GM18867 (cell line): ENCODE data around the gene CEBPG.

ENCODE experiments used
- ATAC-seq: cut with Tn5 transposase; IDR thresholded peaks from one replicate; pipeline ENCODE4 v1.9.1; 2021; ENCODE audit warnings: mild to moderate bottlenecking, moderate library complexity; ENCODE audit not compliant: unreplicated experiment

CEBPG gene

DNA sequence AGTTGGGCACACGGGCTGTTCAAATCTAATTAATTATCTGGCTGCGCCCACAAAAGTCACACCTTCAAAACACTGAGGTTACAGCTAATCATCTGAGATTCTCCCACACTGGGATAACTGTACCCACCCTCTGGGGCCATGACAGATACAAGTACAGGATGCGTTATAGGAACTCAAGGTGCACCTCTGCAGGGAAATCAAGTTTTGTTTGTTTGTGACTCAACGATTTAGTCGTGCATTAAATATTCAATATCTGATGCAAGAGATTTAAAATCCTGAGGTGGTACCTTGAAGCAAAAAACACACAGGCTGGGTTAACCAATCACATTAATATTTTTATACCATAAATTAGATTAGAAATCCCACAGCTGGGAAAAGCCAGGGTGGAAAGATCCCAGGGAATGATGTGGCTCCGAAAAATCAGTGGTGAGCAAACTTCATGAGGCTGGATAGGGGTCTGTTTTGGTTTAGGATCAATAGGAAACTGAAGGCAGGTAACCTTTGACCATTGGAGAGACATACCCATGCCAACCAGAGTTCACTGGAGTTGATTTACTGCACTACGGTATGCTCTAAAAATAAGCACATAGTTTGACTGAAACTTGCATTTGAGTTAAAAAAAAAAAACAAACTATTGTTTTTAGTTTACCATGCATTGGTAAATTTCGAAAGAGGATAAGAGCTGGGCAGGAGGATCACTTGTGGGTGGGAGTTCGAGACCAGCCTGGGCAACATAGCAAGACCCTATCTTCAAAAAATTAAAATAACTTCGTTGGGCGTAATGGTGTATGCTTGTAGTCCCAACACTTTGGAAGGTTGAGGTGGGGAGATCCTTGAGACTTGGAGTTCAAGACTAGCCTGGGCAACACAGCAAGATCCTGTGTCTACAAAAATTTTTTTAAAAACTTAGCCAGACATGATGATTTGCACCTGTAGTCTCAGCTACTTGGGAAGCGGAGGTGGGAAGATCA lies 23.9 kb upstream of the CEBPG start:
- no peak for ATAC-seq

DNA sequence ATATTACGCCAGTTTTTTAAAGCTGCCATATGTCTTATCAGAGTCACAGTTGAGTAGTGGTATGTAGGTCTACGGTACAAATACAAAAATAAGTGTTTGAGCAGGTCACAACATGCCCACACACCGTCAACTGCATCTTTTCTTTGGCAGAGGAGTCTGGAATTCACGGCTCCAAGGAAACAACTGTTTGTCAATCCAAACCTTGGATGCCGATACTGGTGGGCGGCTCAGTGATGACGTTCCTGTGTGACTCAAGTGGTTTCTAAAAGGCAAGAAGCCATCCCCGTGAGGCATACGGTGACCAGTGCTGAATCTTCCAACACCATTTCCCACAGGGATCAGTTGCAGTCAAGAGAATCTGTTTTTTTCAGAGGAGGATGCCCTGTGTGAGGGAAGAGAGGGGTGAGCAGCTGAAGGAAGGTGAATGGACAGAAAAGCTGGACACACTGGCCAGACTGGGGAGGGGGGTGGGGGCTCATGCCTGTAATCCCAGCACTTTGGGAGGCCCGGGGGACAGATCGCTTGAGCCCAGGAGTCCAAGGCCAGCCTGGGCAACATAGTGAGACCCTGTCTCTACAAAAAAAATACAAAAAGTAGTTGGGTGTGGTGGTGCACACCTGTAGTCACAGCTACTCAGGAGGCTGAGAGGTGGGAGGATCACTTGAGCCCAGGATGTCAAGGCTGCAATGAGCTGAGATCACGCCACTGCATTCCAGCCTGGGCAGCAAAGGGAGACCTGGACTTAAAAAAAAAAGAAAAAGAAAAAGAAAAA lies 22.8 kb upstream of the CEBPG start:
- no peak for ATAC-seq

DNA sequence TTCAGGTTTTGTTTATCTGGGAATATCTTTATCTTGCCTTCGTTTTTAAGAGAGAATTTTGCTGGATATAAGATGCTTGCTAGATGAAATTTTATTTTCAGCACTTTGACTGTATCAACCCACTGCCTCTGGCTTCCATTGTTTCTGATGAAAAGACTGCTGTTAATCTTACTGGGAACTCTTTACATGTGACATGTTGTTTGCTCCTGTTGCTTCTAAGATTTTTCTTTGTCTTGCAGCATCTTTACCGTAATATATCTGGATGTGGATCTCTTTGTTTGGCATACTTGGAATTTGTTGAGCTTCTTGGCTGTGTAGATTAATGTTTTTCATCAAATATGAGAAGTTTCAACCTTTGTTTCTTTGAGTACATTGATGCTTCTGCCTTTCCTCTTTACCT lies 18.0 kb upstream of the CEBPG start:
- no peak for ATAC-seq

DNA sequence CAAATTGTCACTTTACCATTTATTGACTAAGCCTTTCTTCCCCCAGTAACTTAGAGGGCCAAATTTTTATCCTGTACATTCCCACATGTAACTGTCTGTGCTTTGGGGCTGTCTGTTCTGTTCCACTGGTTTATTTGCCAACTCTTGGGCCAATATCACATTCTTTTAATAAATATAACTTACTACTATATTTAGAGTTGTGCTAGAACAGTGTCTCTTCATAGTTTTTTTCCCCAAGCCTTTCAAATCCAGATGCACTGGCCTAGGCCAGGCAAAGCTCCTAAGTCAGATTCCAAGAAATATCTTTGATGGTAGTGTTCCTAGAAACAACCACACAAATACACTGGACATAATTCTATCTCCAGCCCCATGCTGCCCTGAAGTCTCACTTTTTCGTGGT lies 16.0 kb upstream of the CEBPG start:
- ATAC-seq = no peak

DNA sequence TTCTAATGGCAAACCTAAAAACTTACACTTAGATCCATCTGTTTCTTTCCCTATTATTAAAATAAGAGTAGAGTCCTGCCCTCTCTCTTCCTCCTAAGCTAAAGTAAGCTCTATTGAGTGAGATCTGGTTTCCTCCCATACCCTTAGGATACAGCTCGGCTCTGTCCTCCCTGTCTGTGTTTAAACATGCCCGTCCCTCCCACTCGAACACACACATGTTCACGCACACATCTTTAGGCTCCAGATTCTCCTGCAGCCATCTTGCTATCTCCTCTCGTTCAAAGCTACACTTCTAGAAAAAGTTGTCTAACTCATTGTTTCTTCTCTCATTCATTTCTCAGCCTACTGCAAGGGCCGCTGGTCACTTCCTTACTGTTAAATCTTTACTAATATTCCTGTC lies 15.1 kb upstream of the CEBPG start:
- ATAC-seq = no peak

DNA sequence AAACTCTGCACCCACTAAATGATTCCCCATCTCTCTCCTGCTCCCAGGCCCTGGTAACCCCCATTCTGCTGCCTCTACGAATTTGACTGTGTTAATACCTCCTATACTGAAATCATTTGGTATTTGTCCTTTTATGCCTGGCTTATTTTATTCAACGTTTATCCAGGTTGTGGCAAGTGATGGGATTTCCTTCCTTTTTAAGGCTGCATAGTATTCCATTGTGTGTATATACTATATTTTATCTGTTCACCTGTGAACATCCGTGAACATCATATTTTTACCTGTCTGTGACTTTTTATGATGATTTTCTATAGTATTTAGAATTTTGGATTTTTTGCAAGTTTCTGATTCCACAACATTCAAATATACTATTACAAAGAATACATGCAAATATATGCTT lies 13.9 kb upstream of the CEBPG start:
- no peak for ATAC-seq

DNA sequence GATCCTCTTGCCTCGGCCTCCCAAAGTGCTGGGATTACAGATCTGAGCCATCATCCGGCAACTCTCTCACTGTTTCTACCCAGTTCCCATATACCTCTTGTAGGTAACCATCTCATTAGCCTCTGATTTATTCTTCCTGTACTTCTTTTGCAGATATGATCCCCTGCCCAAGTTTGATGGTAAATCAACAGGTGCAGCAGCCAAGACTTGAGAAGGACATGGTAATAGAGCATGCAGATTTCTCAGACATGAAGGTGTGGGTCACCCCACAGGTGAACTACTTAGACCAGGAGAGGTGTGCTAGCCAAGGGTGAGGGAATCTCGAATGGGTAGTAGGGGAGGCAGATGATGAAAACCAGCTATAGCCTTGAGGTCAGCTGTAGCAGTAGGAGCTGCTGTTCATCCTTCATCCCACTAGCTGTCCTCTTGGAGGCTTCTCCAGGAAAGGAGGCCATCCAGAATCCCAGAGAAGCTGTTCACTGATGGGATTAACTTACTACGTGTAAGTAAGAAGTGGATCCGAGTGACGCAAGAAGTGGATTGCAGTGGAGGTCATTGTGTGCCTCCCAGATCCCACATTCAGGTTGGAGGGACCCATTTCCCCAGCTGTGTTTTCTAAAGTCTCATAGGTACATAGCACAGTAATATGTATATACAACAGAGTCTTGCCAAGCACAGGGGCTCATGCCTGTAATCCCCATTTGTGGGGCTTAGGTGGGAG lies 10.8 kb upstream of the CEBPG start:
- no peak for ATAC-seq

DNA sequence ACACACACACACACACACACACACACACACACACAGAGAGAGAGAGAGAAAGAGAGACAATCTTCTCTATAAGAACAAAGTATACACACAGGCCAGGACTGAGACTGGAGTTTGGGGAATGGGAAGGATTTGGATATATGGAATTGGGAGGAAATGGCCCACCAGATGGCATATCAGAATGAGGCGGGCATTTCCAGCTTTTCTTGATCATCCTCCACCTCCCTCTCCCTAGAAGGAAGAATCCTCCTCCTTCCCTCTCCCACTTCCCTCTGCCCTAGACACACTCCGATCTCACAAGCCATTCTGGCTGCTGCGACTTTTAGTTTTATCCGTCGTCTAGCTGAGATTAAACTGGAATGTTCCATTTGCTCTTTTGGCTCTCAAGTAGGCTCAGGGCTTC lies 10.0 kb upstream of the CEBPG start:
- ATAC-seq = no peak

DNA sequence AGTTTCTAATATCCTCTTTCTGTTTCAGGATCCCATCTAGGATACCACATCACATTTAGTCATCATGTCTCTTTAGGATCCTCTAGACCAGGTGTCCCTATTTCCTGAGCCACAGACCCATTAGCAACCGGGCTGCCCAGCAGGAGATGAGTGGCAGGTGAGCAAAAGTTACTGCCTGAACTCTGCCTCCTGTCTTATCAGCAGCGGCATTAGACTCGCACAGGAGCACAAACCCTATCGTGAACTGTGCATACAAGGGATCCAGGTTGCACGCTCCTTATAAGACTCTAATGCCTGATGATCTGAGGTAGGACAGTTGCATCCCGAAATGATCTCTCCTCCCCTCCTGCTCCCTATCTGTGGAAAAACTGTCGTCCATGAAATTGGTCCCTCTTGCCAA lies 7.8 kb upstream of the CEBPG start:
- no peak for ATAC-seq

DNA sequence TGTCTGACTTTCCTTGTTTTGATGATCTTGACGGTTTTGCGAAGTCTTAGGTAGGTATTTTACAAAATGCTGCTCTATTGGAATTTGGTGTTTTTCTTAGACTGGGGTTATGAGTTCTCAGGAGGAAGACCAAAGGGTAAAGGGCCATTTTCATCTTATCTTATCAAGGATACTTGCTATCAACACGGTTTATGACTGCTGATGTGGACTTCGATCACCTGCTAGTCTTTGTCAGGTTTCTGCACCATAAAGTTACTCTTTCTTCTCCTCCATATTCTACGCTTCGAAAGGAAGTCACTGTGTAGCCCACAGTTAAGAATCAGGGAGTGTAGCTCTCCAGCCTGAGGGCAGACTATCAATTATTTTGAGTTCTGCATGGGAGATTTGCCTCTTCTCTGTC lies 7.4 kb upstream of the CEBPG start:
- no peak for ATAC-seq

DNA sequence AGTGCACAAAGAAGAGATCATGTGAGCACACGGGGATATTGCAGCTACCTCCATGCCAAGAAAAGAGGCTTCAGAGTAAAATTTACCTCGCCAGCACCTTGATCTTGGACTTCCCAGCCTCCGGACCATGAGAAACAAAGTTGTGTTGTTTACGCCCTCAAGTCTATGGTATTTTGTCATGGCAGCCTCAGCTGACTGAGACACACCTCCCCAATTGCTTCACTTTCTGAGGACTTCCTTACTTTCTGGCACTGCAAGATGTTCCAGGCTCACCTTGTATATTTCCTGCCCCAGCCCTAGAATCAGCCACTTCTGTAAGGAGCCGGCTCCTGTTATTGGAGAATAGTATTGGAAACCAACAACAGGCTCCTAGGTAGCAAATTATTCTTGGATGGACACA lies 6.6 kb upstream of the CEBPG start:
- no peak for ATAC-seq

DNA sequence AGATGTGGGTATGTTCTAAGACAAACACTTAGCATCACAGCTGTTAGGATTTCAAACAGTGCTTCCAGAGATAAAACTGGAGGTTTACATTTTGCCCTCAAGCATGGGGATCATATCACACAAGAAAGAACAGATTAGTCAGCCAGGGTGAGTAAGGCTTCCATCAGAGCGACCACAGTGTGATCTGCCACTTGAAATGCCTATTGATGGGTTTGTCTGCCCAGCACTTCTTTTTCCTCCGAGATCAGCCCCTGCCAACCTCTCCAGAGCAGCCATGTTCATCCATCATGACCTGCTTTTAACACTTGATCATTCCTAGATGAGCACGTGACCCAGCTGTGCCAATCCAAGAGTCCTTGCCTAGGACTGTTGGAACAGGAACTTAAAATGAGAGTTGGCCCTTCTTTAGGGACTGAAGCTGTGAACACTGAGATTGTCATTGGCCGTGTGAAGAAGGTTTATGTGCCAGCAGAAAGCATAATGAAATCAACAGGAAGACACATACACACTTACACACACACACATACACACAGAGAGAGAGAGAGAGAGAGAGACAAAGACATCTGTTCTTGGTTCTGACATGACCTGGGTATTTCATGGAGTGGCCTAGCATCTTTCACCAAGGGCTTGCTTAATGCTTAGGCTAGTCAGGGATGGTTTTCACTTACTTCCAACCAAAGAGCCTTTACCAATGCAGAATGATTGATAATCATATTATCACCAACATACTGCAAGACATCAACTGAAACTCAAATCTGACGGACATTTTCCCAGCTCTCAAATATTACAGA lies 5.2 kb upstream of the CEBPG start:
- no peak for ATAC-seq

DNA sequence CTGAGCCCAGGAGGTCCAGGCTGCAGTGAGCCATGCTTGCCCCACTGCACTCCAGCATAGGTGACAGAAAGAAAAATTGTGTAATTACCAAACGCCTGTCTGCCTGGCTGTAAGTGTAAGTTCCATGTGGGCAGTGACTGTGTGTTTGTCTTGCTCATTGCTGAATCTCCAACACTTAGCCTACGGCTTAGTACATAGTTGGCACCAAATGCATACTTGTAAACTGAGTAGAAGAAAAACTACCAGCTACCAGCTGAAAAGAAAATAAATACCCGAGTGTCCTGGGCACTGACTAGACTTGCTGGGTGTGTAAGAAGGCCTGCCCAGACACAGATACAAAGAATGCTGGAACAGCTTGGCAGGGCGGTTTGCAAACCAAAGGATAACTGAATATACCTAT lies 2.7 kb upstream of the CEBPG start:
- ATAC-seq = no peak

DNA sequence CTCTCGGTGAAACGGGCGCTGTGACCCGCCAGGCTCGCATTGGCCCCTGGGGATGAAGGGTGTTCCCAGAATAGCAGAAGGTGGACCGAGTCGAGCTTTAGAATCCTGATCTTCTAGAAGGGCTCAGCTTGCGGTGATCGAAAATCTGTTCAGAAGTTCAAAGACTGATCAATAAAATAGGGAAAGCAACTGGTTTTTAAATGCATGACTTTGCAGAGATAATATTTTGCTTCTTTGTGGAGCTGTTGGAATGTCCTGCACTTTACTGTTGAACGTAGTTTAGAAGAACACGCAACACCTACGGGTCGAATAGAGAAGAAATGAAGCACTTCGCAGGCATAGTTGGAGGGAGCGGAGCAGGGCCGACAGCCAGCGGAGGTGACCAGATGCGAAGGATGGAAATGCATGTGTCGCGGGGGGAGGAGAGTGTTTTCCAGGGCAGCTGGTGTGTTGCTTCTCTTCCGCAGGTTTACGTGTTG lies 766 bp downstream of the CEBPG start:
- ATAC-seq = no peak

DNA sequence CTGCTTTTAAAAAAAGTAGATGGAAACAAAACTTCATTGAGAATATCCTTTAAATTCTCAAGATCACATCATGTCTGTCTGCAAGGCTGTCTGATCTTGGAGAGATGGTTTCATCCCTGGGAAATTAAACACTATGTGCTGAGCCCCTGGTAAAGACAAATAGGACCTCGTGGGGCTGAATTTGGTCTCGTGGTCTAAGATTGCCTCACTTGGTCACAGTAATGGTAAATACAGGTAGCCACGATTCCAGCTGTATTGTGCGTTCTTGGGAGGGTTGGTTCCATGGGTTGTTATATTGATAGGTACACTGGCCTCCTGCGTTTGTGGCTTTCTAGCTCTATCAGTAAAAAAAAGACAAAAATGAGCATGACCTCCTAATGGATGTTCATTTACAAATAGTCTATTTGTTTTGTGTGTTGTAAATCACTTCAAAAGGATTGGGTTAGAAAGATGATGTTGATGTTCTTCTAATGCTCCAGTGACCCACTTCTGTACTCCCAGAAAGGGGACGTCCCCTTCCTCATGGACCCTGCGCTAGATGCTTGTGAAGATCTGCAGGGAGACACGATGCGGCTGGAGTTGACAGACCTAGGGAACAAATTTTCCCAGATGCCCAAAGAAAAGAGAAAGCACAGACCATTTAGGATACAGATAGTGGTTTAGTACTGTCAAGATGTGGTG lies 1.8 kb downstream of the CEBPG start:
- no peak for ATAC-seq

DNA sequence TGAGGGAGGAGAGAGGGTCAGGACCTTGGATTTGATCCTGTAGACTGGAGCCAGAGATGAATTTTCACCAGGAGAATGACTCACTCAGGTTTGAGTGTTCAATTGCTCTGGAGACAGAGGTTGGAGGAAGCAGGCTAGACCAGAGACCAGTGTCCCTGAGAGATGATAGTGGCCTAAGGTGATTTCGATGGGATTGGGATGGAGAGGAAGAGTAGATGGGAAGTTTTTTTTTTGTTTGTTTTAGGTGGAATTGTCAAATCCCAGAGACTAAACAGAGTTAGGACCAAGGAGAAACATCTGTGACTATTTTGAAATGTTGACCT lies 2.3 kb downstream of the CEBPG start:
- ATAC-seq = no peak

DNA sequence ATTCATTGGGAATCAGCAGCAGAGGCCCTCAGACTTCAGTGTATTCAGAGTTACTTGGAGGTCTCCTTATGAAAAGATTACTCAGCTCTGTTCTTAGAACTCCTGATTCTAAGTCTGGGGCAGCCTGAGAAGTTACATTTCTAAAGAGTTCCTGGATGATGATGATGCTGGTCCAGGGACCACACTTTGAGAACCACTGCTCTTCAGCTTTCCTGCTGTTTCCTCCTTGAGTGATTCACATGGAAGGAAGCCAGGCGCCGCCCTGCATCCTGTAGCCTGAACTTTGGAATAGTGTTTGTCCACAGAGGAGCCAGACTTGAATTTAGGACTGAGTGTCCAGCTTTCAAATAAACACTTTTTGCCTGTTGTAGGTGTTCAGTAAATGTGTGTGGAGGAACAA lies 2.9 kb downstream of the CEBPG start:
- ATAC-seq = no peak

DNA sequence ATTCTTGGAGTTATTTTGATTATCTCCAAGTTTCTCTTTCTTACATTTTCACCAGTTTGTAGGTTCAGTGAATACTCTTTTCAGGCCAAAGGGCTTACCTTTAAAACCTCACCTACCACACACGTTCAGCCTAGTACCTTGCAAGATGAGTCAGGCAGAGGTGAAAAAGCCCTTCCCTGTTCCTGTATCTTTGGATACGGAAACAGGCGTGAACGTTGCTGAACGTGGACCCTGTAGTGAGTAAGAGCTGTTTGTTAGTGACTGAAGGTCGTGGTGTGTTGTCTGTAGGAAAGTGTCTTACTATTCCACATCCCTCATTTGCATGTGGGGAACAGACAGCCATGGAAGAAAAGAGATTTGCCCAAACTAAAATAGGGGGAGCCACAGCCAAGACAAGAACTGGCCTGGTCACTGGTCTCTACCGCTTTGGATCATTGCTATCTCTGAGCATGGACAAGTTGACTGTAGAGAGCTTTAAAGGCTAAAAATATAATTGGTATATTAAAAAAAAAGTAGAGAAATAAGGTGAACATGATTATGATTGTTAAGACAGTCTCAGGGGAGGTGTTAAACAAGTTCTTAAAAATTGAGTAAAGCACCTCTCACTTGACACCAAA lies 3.5 kb downstream of the CEBPG start:
- ATAC-seq = no peak

DNA sequence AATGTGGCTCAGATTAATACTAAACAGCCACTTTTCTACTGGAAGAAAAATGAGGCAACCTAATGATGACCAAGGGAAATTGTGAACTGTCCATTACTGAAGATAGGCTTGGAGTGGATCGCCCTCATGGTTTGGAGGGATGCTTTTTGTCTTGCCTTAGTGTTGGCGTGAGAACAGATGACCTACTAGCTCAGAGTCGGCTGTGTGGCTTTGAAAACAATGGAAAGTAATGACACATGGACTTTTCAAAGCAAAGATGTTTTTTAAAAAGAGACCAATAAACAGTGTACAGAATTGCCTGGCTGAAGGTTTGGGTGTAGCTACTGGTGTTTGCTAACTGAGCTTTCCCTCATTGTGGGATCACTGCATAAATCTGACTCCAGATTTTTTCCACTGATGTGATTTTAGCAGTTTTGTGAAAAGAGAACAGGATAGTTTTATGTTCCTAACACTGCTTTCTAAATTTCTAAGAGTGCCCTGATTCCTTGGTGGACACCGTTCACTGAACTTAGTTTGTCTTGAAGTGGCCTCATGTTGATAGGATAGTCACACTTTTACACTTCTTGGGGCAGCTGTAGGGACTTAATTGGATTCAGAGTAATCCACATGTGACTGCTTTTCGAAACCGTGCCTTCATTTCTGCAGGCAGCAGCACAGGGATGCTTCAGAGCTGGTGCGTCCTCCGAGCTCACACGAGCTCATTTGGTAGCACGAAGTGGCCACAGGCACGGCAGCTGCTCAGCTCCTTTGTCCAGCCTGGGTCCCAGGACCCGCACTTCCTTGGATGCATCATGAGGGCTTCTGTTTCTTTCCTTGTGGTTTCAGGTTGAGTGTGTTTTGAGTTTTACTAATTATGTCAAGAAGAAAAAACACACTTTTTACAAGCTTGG lies 4.3 kb downstream of the CEBPG start:
- ATAC-seq = no peak
